ENCODE data around the gene L3MBTL2.

L3MBTL2 gene

GRCh38 chr22:41234815-41235695 lies 29.9 kb downstream of the L3MBTL2 start:
- Histone ChIP-seq H3K36me3 (ENCODE audit: insufficient read depth, low read length) (peaks cover 16% of the 10 kb centered on the region), H3K4me1 (ENCODE audit: insufficient read depth, low read length) (peaks cover 10% of the 10 kb centered on the region), H3K27me3 (ENCODE audit: control insufficient read depth in 1 of 2, insufficient read depth in 2 of 2, low read length in 2 of 2) (no peaks in the 10 kb centered on the region), H3K9ac (ENCODE audit: low read length) (no peak overlapping the region), H3K4me3 (ENCODE audit: low read depth in 1 of 2, low read length in 2 of 2) (no peak overlapping the region), H3K9me3 (ENCODE audit: low read length) (no peaks in the 10 kb centered on the region), H3K27ac (ENCODE audit: low read depth, low read length) (no peak overlapping the region)

- H3K4me1 ChIP-seq (ENCODE audit: insufficient read depth, low read length), result peaks cover 10% of the 10 kb centered on the region
- H3K27ac ChIP-seq (ENCODE audit: low read depth, low read length), result no peak overlapping the region
- no peaks in the 10 kb centered on the region for H3K36me3 ChIP-seq (ENCODE audit: insufficient read depth, low read length)
- no peaks in the 10 kb centered on the region for H3K9me3 ChIP-seq (ENCODE audit: low read length)
- H3K9ac ChIP-seq (ENCODE audit: low read length), result no peak overlapping the region
- peak overlapping the region; percentile 55 to 62 for H3K4me3 ChIP-seq (ENCODE audit: low read depth in 1 of 2, low read length in 2 of 2)
- H3K27me3 ChIP-seq (ENCODE audit: control insufficient read depth in 1 of 2, insufficient read depth in 2 of 2, low read length in 2 of 2), result no peaks in the 10 kb centered on the region
Measured at GRCh38 chr22:41237036-41237706, 32.1 kb downstream of the L3MBTL2 start.

GRCh38 chr22:41237707-41238569 lies 32.8 kb downstream of the L3MBTL2 start:
- peak overlapping the region; percentile 55 to 62 for H3K4me3 ChIP-seq (ENCODE audit: low read depth in 1 of 2, low read length in 2 of 2)
- H3K9me3 ChIP-seq (ENCODE audit: low read length), result no peaks in the 10 kb centered on the region
- no peaks in the 10 kb centered on the region for H3K27me3 ChIP-seq (ENCODE audit: control insufficient read depth in 1 of 2, insufficient read depth in 2 of 2, low read length in 2 of 2)
- no peak overlapping the region for H3K9ac ChIP-seq (ENCODE audit: low read length)
- no peak overlapping the region for H3K27ac ChIP-seq (ENCODE audit: low read depth, low read length)
- no peaks in the 10 kb centered on the region for H3K36me3 ChIP-seq (ENCODE audit: insufficient read depth, low read length)
- H3K4me1 ChIP-seq (ENCODE audit: insufficient read depth, low read length), result peaks cover 10% of the 10 kb centered on the region

GRCh38 chr22:41238570-41239442 lies 33.7 kb downstream of the L3MBTL2 start:
- Histone ChIP-seq H3K9me3 (ENCODE audit: low read length) (no peaks in the 10 kb centered on the region), H3K4me3 (ENCODE audit: low read depth in 1 of 2, low read length in 2 of 2) (no peak overlapping the region), H3K4me1 (ENCODE audit: insufficient read depth, low read length) (peaks cover 10% of the 10 kb centered on the region), H3K9ac (ENCODE audit: low read length) (no peak overlapping the region), H3K27ac (ENCODE audit: low read depth, low read length) (no peak overlapping the region), H3K36me3 (ENCODE audit: insufficient read depth, low read length) (no peaks in the 10 kb centered on the region), H3K27me3 (ENCODE audit: control insufficient read depth in 1 of 2, insufficient read depth in 2 of 2, low read length in 2 of 2) (no peaks in the 10 kb centered on the region)

- no peak overlapping the region for H3K27ac ChIP-seq (ENCODE audit: low read depth, low read length)
- H3K27me3 ChIP-seq (ENCODE audit: control insufficient read depth in 1 of 2, insufficient read depth in 2 of 2, low read length in 2 of 2), result no peaks in the 10 kb centered on the region
- no peak overlapping the region for H3K4me3 ChIP-seq (ENCODE audit: low read depth in 1 of 2, low read length in 2 of 2)
- H3K9ac ChIP-seq (ENCODE audit: low read length), result no peak overlapping the region
- H3K36me3 ChIP-seq (ENCODE audit: insufficient read depth, low read length), result no peaks in the 10 kb centered on the region
- H3K4me1 ChIP-seq (ENCODE audit: insufficient read depth, low read length), result peaks cover 10% of the 10 kb centered on the region
- no peaks in the 10 kb centered on the region for H3K9me3 ChIP-seq (ENCODE audit: low read length)
Measured at GRCh38 chr22:41239443-41240128, 34.5 kb downstream of the L3MBTL2 start.

GRCh38 chr22:41240377-41241132 lies 35.4 kb downstream of the L3MBTL2 start, which contains the start of gene CHADL:
Gene CHADL, minus strand, starts transcription at chr22:41240931. Its CDS starts 50 bp downstream, at chr22:41240881.
- Histone ChIP-seq H3K27ac (ENCODE audit: low read depth, low read length) (no peak within 1 kb of the TSS), H3K27me3 (ENCODE audit: control insufficient read depth in 1 of 2, insufficient read depth in 2 of 2, low read length in 2 of 2) (no peaks in the 10 kb centered on the region), H3K4me1 (ENCODE audit: insufficient read depth, low read length) (peaks cover 10% of the 10 kb centered on the region), H3K9me3 (ENCODE audit: low read length) (no peaks in the 10 kb centered on the region), H3K9ac (ENCODE audit: low read length) (no peak within 1 kb of the TSS), H3K36me3 (ENCODE audit: insufficient read depth, low read length) (no peaks in the 10 kb centered on the region), H3K4me3 (ENCODE audit: low read depth in 1 of 2, low read length in 2 of 2) (no peak within 1 kb of the TSS)

GRCh38 chr22:41241133-41241676 lies 36.1 kb downstream of the L3MBTL2 start:
- H3K9ac ChIP-seq (ENCODE audit: low read length), result no peak overlapping the region
- no peak overlapping the region for H3K27ac ChIP-seq (ENCODE audit: low read depth, low read length)

GRCh38 chr22:41242396-41243117 lies 37.4 kb downstream of the L3MBTL2 start:
- Histone ChIP-seq H3K36me3 (ENCODE audit: insufficient read depth, low read length) (no peaks in the 10 kb centered on the region), H3K27me3 (ENCODE audit: control insufficient read depth in 1 of 2, insufficient read depth in 2 of 2, low read length in 2 of 2) (no peaks in the 10 kb centered on the region), H3K4me1 (ENCODE audit: insufficient read depth, low read length) (no peaks in the 10 kb centered on the region), H3K9me3 (ENCODE audit: low read length) (no peaks in the 10 kb centered on the region), H3K9ac (ENCODE audit: low read length) (no peak overlapping the region), H3K4me3 (ENCODE audit: low read depth in 1 of 2, low read length in 2 of 2) (no peak overlapping the region), H3K27ac (ENCODE audit: low read depth, low read length) (no peak overlapping the region)

More at GRCh38 chr22:41241133-41241676, 36.1 kb downstream of the L3MBTL2 start:
- Histone ChIP-seq H3K27me3 (ENCODE audit: control insufficient read depth in 1 of 2, insufficient read depth in 2 of 2, low read length in 2 of 2) (no peaks in the 10 kb centered on the region), H3K4me1 (ENCODE audit: insufficient read depth, low read length) (peaks cover 10% of the 10 kb centered on the region), H3K9me3 (ENCODE audit: low read length) (no peaks in the 10 kb centered on the region), H3K4me3 (ENCODE audit: low read depth in 1 of 2, low read length in 2 of 2) (no peak overlapping the region), H3K36me3 (ENCODE audit: insufficient read depth, low read length) (no peaks in the 10 kb centered on the region)

GRCh38 chr22:41243361-41243760 lies 38.2 kb downstream of the L3MBTL2 start:
- Histone ChIP-seq H3K9ac (ENCODE audit: low read length) (no peak overlapping the region), H3K4me3 (ENCODE audit: low read depth in 1 of 2, low read length in 2 of 2) (no peak overlapping the region), H3K4me1 (ENCODE audit: insufficient read depth, low read length) (no peaks in the 10 kb centered on the region), H3K27ac (ENCODE audit: low read depth, low read length) (no peak overlapping the region), H3K27me3 (ENCODE audit: control insufficient read depth in 1 of 2, insufficient read depth in 2 of 2, low read length in 2 of 2) (no peaks in the 10 kb centered on the region), H3K36me3 (ENCODE audit: insufficient read depth, low read length) (peaks cover 2% of the 10 kb centered on the region), H3K9me3 (ENCODE audit: low read length) (no peaks in the 10 kb centered on the region)
